GM12872 (cell line): Measurements from ENCODE around the gene YIF1A.

Source experiments
- TF ChIP-seq, protein P1 (sequence below): IDR thresholded peaks from 3 replicates; pipeline ENCODE4 v1.5.1; 2011; ENCODE audit warnings: low read depth, mild to moderate bottlenecking, low read length, moderate library complexity; ENCODE audit not compliant: insufficient read depth

The YIF1A gene

DNA sequence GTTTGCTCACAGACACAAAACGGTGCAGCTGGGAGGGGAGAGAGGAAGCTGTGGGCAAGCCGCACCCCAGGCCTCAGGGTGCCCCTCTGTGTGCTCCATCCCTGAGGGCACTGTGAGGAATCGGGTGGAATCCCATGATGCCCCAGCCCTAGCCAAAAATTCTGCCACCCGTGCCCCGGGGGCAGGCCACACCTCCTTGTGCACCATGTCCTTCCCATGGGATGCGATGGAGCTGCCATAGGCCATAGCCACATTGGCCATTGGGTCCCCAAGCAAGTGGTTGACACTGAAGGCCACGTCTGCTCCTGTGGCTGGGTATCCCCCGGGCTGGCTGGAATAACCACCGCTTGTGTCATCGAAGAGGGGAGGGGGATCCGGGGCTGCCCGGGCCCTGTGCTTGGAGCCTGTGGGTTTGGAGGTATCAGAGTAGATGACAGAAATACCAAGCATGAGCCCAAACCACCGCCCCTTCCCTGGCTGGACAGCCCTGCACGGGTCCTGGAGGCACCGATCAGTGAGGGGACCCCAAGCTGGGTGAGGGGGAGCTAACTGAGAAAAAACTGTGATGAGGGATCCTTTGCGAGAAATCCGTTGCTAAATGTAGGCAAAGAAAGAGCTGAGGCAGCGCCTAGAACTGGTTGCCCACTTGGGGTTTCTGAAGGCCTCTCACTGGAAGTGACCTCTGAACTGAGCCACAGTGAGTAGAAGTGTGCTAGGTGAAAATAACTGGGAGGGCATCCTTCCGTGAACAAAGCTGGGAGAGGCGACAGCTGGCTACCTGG lies 863 bp downstream of the YIF1A start:
- TF ChIP-seq, protein P1, sequence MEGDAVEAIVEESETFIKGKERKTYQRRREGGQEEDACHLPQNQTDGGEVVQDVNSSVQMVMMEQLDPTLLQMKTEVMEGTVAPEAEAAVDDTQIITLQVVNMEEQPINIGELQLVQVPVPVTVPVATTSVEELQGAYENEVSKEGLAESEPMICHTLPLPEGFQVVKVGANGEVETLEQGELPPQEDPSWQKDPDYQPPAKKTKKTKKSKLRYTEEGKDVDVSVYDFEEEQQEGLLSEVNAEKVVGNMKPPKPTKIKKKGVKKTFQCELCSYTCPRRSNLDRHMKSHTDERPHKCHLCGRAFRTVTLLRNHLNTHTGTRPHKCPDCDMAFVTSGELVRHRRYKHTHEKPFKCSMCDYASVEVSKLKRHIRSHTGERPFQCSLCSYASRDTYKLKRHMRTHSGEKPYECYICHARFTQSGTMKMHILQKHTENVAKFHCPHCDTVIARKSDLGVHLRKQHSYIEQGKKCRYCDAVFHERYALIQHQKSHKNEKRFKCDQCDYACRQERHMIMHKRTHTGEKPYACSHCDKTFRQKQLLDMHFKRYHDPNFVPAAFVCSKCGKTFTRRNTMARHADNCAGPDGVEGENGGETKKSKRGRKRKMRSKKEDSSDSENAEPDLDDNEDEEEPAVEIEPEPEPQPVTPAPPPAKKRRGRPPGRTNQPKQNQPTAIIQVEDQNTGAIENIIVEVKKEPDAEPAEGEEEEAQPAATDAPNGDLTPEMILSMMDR, result no peak

DNA sequence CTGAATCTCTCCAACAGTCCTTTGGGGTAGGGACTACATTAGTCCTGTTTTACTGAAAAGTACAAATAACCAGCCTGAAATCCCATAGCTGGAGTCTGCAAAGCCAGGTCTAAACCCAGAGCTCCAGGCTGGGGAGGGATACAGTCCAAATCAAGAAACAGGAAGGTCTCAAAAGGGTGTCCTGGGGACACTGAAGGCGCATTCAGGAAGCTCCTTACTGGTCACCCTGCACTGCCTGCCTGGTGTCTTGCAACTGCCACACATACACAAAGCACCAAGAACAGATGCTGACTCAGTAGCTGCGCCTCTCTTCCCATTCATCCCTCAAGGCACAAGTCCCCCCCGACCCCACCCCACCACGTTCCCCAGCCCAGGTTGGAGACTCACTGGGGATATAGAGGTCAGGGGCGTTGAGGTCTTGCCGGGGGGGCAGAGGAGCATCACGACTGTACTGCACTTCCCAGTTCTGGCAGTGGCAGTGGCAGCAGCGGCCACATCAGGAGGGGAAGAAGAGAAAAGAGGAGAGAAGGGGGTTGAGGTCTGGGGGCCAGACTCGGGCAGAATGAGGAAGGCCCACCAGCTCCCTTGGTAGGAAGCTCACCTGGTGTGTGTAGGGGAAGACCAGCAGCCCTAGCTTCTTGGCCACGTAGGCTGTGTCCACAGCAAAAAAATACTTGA lies 1.6 kb downstream of the YIF1A start:
- TF ChIP-seq, protein P1, result no peak

DNA sequence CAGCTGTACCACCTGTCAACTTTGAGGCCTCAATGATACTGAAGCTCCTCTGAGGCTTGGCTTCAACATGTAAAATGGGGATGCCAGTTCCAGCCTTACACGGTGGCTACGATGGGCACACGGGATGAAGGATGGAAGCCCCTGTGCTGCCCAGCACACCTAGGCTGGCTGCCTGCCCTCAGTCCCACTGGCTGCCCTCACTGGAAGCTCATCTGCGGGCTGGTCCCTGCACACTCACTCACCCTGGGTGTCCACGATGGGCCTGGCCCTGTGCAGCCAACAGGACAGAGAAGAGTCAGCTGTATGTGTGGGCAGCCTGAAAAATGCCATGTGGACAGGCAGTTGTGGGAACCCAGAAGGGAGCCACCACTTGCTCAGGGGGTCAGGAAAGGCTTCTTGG lies 2.2 kb downstream of the YIF1A start:
- TF ChIP-seq, protein P1, result no peak

GRCh38 chr11:66285250-66285947 lies 3.5 kb downstream of the YIF1A start:
- TF ChIP-seq, protein P1, result no peak

DNA sequence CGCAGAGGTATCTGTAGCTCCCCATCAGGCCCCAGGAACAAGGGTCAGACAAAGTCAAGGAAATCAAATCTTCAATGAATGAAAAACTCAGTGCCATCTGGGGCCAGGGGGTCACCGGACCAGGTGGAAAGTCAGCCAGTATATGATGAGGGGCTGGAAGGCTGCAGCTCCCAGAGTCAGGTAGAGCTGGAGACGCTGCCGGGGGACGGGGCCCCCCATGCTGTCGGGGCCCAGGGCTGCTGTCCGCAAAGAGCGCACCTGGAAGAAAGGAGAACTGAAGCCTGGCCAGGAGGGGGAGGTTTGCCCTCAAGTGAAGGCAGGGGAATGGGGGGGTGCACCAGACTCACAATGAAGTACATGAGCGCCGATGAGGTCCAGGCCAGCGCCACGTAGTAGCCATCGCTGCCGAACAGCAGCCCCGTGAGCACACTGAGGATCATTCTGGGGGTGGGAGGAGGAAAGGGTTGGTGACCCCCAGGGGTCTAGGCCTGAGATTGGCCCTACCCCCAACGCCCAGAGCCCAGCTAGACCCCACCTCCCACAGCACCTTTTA lies 4.3 kb downstream of the YIF1A start:
- TF ChIP-seq, protein P1, result no peak

GRCh38 chr11:66283461-66284105 lies 5.4 kb downstream of the YIF1A start:
- TF ChIP-seq, protein P1, result no peak
